Fibroblast of villous mesenchyme (primary cell): ENCODE results near the gene GFRA4. TPM values are rescaled to one million over a fixed set of nuclear protein-coding genes. Genes with fewer than 3 reads are reported as not detected.
A peak's percentile ranks its signal among the peaks of the same experiment; 100 is the strongest.

Source experiments
- DNase-seq: peaks from one replicate; pipeline ENCODE4 v3.0.0-alpha.2; 2010; ENCODE audit warnings: low read depth
- H3K4me3 ChIP-seq: 2 replicates; pipeline ENCODE4 v1.5.1; 2011; ENCODE audit warnings: low read depth, mild to moderate bottlenecking, low read length
- total RNA-seq: library from RNA; depleted of rRNA; stranded (reverse); fragments of >200 nt; gene quantifications from 2 replicates; pipeline ENCODE4 v1.2.3, GENCODE V29; 2012
- TF ChIP-seq, protein P1 (sequence below): IDR thresholded peaks from 2 replicates; pipeline ENCODE4 v1.5.1; 2012; ENCODE audit warnings: low read depth, mild to moderate bottlenecking, low read length; ENCODE audit not compliant: insufficient read depth

The GFRA4 gene
- total RNA-seq, 1 donor: not detected

DNA sequence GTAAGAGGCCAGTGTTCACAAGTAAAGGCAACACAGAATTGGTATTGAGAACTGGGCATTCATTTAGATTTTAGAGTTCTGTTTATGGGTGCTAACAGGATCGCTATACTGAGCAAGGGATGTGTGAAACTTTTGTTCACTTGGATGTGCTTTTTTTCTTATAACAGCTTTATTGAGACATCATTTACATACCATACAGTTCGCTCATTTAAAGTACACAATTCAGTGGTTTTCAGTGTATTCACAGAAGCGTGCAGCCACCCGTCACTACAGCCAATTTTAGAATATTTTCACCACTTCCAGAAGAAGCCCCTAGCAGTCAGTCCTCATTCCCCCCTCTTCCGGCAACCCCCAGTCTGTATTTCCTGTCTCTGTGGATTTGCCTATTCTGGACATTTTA, 48.7 kb downstream of the GFRA4 start:
- H3K4me3 ChIP-seq: no peak overlapping the region
- TF ChIP-seq, protein P1, sequence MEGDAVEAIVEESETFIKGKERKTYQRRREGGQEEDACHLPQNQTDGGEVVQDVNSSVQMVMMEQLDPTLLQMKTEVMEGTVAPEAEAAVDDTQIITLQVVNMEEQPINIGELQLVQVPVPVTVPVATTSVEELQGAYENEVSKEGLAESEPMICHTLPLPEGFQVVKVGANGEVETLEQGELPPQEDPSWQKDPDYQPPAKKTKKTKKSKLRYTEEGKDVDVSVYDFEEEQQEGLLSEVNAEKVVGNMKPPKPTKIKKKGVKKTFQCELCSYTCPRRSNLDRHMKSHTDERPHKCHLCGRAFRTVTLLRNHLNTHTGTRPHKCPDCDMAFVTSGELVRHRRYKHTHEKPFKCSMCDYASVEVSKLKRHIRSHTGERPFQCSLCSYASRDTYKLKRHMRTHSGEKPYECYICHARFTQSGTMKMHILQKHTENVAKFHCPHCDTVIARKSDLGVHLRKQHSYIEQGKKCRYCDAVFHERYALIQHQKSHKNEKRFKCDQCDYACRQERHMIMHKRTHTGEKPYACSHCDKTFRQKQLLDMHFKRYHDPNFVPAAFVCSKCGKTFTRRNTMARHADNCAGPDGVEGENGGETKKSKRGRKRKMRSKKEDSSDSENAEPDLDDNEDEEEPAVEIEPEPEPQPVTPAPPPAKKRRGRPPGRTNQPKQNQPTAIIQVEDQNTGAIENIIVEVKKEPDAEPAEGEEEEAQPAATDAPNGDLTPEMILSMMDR: no peak
- no peak for DNase-seq

DNA sequence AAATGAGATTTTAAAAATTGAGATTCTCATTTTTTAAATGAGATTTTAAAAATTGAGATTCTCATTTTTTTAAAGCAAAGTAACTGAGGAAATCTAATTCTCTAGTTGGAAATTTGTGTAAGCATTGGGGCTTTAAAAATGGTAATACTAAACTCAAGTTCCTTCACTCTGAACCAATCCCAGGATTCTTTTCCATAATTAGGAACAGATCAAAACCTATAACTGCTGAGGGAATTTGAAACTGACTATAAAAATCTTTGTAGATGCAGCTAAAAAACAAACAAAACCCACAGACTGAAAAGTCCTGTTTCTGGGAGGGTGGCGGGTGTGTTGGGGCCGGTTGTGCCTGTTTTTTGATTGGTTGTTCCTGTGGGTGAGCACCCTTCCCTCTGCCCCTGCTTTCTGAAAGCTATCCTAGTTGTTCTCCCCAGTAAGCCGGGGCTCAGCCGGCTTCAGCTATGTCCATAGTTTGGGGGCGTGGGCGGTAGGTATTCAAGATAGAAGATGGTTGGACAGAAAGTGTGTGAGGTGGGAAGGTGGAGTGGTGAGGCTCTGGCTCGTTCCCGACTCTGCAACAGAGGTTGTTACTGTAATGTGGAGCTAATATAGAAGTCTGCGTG, 49.3 kb downstream of the GFRA4 start:
- no peak overlapping the region for H3K4me3 ChIP-seq
- peak; percentile 15 for DNase-seq
- TF ChIP-seq, protein P1: no peak

DNA sequence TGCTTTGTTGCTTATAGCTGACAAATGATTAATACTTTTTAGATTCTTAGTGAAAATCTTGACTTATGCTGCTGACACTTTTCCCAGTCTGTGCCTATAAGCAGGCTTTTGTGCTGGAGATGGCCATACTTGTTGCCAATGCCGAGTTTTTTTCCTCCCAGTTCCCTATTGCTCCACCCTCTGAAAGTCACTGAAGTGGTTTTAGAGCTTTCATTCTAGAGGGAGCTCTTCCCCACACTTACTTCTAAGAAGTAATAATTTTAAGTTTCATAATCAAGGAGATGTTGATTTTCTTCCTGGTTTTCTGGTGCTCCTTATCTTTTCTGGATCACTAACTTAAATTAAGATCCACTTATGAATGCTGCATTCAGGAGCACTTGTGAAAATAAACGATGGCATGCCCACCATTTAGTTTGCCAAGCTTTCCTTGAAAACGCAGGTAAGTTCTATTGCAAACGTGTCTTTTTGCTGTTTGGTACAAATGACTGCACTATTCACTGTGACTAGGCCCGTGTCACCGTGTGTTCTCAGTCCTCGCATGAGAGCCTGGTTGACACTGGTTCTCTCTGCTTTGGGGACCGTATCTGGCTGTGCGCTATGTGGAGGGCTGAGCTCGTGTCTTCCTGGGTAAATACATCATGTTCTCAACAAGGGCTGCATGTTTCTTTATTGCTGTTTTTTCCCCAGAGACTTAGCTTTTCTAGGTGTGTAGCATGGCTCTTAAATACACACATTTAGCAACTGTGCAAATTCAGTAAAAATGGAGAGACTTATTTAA, 50.2 kb downstream of the GFRA4 start:
- TF ChIP-seq, protein P1: no peak
- peak; percentile 22 for DNase-seq
- no peak overlapping the region for H3K4me3 ChIP-seq

DNA sequence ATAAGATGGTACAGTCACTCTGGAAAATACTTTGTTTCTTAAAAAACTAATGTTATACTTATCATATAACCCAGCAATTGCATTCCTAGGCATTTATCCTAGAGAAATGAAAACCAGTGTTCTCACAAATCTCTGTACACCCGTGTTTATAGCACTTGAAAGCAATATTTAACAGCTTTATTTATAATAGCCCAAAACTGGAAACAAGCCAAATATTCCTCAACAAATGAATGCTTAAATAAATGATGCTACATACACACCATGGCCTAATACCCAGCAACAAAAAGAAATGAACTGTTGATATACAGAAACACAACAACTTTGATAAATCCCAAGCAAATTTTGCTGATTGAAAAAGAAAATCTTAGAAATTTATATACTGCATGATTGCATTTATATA, 51.3 kb downstream of the GFRA4 start:
- TF ChIP-seq, protein P1: no peak
- DNase-seq: no peak
- H3K4me3 ChIP-seq: no peak overlapping the region

Other genes starting within 250 kb of the GFRA4 start
- 35.4 and 39.3 TPM in 2 replicates for gene ATRN, start 192.4 kb downstream of the GFRA4 start, total RNA-seq
- gene ADAM33, start 18.6 kb upstream of the GFRA4 start, total RNA-seq: 44.8 and 53.1 TPM in 2 replicates
- not detected in 2 replicates for gene SIGLEC1, start 49.2 kb upstream of the GFRA4 start, total RNA-seq
- gene HSPA12B, start 69.3 kb upstream of the GFRA4 start, total RNA-seq: under 0.01 TPM in 1 of 2 replicates, not detected in the other
- 26.8 and 34.8 TPM in 2 replicates for gene ADISSP, start 104.4 kb upstream of the GFRA4 start, total RNA-seq
- gene SPEF1, start 118.0 kb upstream of the GFRA4 start, total RNA-seq: under 0.01 and 0.32 TPM in 2 replicates
- 87.7 and 106 TPM in 2 replicates for gene CENPB, start 123.3 kb upstream of the GFRA4 start, total RNA-seq
- gene CDC25B, start 132.9 kb upstream of the GFRA4 start, total RNA-seq: 28.0 and 46.2 TPM in 2 replicates
- 17.7 and 20.6 TPM in 2 replicates for gene AP5S1, start 157.1 kb upstream of the GFRA4 start, total RNA-seq
- 26.7 and 32.4 TPM in 2 replicates for gene MAVS, start 183.4 kb upstream of the GFRA4 start, total RNA-seq
- 53.5 and 64.8 TPM in 2 replicates for gene PANK2, start 226.0 kb upstream of the GFRA4 start, total RNA-seq